ENCODE results near the gene SHMT2. TPM values are rescaled to one million over a fixed set of nuclear protein-coding genes. Genes with fewer than 3 reads are reported as not detected.

SHMT2 gene
- total and polyA plus RNA-seq, 2 experiments from 2014 or later = 59.9 to 110 TPM

DNA sequence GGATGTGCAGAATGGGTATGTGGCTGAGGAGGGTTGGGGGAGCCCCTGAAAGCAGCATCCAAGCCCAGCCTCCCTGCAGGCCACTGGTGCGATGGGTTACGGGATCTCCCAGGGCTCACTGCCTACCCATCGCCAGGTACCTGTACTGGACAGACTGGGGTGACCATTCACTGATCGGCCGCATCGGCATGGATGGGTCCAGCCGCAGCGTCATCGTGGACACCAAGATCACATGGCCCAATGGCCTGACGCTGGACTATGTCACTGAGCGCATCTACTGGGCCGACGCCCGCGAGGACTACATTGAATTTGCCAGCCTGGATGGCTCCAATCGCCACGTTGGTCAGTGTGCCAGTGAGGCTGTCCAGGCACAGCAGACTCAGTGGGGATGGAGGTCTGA is 31.2 kb upstream of the SHMT2 start:
- Histone ChIP-seq H3K9me3 (ENCODE audit: low read depth) (no peaks in the 10 kb centered on the region), H3K27me3 (no peaks in the 10 kb centered on the region), H3K36me3 (peaks cover 55% of the 10 kb centered on the region), H3K4me3 (no peak overlapping the region), H3K4me1 (ENCODE audit: low read depth) (no peaks in the 10 kb centered on the region), H3K27ac (no peak overlapping the region)
- TF ChIP-seq, protein P1, sequence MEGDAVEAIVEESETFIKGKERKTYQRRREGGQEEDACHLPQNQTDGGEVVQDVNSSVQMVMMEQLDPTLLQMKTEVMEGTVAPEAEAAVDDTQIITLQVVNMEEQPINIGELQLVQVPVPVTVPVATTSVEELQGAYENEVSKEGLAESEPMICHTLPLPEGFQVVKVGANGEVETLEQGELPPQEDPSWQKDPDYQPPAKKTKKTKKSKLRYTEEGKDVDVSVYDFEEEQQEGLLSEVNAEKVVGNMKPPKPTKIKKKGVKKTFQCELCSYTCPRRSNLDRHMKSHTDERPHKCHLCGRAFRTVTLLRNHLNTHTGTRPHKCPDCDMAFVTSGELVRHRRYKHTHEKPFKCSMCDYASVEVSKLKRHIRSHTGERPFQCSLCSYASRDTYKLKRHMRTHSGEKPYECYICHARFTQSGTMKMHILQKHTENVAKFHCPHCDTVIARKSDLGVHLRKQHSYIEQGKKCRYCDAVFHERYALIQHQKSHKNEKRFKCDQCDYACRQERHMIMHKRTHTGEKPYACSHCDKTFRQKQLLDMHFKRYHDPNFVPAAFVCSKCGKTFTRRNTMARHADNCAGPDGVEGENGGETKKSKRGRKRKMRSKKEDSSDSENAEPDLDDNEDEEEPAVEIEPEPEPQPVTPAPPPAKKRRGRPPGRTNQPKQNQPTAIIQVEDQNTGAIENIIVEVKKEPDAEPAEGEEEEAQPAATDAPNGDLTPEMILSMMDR (IDR thresholded peaks at IDR 0.05; ENCODE audit: low read depth, low read length) = no peak
- no peak for DNase-seq (ENCODE audit: low read depth in 1 of 2, low spot score in 1 of 2)

DNA sequence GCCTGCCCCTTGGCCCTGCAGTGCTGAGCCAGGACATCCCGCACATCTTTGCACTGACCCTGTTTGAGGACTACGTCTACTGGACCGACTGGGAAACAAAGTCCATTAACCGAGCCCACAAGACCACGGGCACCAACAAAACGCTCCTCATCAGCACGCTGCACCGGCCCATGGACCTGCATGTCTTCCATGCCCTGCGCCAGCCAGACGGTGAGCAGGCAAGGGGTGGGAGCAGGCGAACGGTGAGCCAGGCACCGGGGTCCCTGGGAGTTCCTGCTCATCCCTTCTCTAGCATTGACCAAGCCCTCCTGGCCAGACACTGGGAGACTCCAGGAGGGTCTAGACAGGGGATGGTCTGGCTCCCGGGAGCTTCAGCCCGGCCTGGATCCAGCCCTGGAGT is 30.3 kb upstream of the SHMT2 start:
- no peak for DNase-seq (ENCODE audit: low read depth in 1 of 2, low spot score in 1 of 2)
- H3K36me3 ChIP-seq = peaks cover 55% of the 10 kb centered on the region
- no peaks in the 10 kb centered on the region for H3K9me3 ChIP-seq (ENCODE audit: low read depth)
- H3K27me3 ChIP-seq = no peaks in the 10 kb centered on the region
- TF ChIP-seq, protein P1 (IDR thresholded peaks at IDR 0.05; ENCODE audit: low read depth, low read length) = no peak
- H3K4me3 ChIP-seq = no peak overlapping the region
- H3K27ac ChIP-seq = no peak overlapping the region
- no peaks in the 10 kb centered on the region for H3K4me1 ChIP-seq (ENCODE audit: low read depth)

DNA sequence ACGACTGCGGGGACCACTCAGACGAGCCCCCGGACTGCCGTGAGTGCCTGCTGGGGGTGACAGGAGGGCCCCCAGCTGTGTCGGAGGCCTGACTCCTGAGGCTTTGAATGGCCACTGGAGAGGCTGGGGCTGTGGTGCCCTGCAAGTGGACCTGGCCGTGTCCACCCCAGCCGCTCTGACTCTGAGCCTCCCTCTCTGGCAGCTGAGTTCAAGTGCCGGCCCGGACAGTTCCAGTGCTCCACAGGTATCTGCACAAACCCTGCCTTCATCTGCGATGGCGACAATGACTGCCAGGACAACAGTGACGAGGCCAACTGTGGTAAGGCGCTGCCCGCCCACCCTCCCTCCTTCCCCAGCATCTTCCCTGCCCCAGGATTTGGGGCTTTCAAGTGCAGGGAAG is 29.0 kb upstream of the SHMT2 start:
- TF ChIP-seq, protein P1 (IDR thresholded peaks at IDR 0.05; ENCODE audit: low read depth, low read length) = no peak
- Histone ChIP-seq H3K4me3 (no peak overlapping the region), H3K27ac (no peak overlapping the region), H3K36me3 (peaks cover 49% of the 10 kb centered on the region), H3K4me1 (ENCODE audit: low read depth) (no peaks in the 10 kb centered on the region), H3K27me3 (no peaks in the 10 kb centered on the region), H3K9me3 (ENCODE audit: low read depth) (no peaks in the 10 kb centered on the region)
- DNase-seq (ENCODE audit: low read depth in 1 of 2, low spot score in 1 of 2) = no peak

DNA sequence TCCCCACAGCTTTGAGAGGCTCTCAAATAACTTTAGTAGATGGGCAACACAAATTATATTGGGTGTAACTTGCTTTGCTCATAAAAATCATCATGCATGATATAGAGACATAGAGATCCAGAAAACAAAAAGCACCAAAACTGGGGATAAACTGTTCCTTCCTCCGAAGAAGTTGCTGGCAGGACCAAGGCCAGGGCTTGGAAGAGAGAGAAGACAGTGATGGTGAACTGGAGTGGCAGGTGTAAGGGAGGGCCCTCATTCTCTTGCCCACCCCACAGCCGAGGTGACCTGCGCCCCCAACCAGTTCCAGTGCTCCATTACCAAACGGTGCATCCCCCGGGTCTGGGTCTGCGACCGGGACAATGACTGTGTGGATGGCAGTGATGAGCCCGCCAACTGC is 28.3 kb upstream of the SHMT2 start:
- no peaks in the 10 kb centered on the region for H3K9me3 ChIP-seq (ENCODE audit: low read depth)
- H3K36me3 ChIP-seq = peaks cover 49% of the 10 kb centered on the region
- DNase-seq (ENCODE audit: low read depth in 1 of 2, low spot score in 1 of 2) = no peak
- H3K27me3 ChIP-seq = no peaks in the 10 kb centered on the region
- H3K4me1 ChIP-seq (ENCODE audit: low read depth) = no peaks in the 10 kb centered on the region
- H3K27ac ChIP-seq = no peak overlapping the region
- no peak overlapping the region for H3K4me3 ChIP-seq
- TF ChIP-seq, protein P1 (IDR thresholded peaks at IDR 0.05; ENCODE audit: low read depth, low read length) = no peak

DNA sequence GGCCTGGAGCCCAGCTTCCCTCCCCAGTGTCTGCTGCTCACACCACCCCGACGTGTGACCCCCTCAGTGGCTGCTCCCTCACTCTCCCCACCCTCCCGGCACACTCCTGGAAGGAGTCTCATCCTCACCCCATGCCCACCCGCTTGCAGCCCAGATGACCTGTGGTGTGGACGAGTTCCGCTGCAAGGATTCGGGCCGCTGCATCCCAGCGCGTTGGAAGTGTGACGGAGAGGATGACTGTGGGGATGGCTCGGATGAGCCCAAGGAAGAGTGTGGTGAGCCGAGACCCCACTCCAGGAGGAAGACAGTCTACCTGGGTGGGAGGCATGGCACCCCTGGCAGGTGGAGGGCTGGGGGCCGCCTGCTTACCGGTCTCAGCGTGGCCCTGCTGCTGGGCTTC is 27.9 kb upstream of the SHMT2 start:
- no peaks in the 10 kb centered on the region for H3K4me1 ChIP-seq (ENCODE audit: low read depth)

More for the DNA sequence above, 27.9 kb upstream of the SHMT2 start:
- Histone ChIP-seq H3K27ac (no peak overlapping the region), H3K4me3 (no peak overlapping the region), H3K36me3 (peaks cover 47% of the 10 kb centered on the region), H3K27me3 (no peaks in the 10 kb centered on the region), H3K9me3 (ENCODE audit: low read depth) (no peaks in the 10 kb centered on the region)
- TF ChIP-seq, protein P1 (IDR thresholded peaks at IDR 0.05; ENCODE audit: low read depth, low read length) = no peak
- DNase-seq (ENCODE audit: low read depth in 1 of 2, low spot score in 1 of 2) = no peak

Data from cardiac muscle cell (in vitro differentiated cells and primary cell).